ENCODE data around the gene WTAP. TPM values are rescaled to one million over a fixed set of nuclear protein-coding genes. Genes with fewer than 3 reads are reported as not detected.
A peak's percentile ranks its signal among the peaks of the same experiment; 100 is the strongest.
"Not testable (repeated sequence)": the region's sequence is repeated elsewhere in the genome, so short reads cannot be mapped to it uniquely, and the experiment has no call there.

WTAP gene
- total and polyA plus RNA-seq, 10 donors: 71.6 to 149 (median 109) TPM

GRCh38 chr6:159700970-159701369 is 26.3 kb upstream of the WTAP start:
- no peak for TF ChIP-seq POLR2AphosphoS5 (IDR thresholded peaks at IDR 0.05)
- TF ChIP-seq POLR2A (IDR thresholded peaks at IDR 0.05): no peak
- no peak for TF ChIP-seq CTCF (IDR thresholded peaks at IDR 0.05 in 8 of 11, conservative IDR thresholded peaks at IDR 0.05 in 3 of 11)
- H3K27me3 ChIP-seq (replicated peaks in 1 of 7): no peaks in the 10 kb centered on the region
- no peaks in the 10 kb centered on the region for H3K36me3 ChIP-seq
- no peak for DNase-seq
- H3K27ac ChIP-seq: peak overlapping the region in 4 of 8 donors; percentile 20 to 66 (median 34)
- WGBS, 5 donors: 45 to 57% (median 48%) methylated on average over 1 of the region's 1 CpG
- H3K9me3 ChIP-seq: peaks cover 0 to 6% (median 0%) of the 10 kb centered on the region in 8 donors
- peaks cover 0 to 21% (median 11%) of the 10 kb centered on the region in 6 donors for H3K4me1 ChIP-seq
- intact Hi-C loops (cut with DNase I; ENCODE audit: low total_unique reads): no loop called here
- H3K4me3 ChIP-seq: no peak overlapping the region

GRCh38 chr6:159701413-159701999 is 25.8 kb upstream of the WTAP start:
- Histone ChIP-seq H3K27me3 (replicated peaks in 1 of 7) (no peaks in the 10 kb centered on the region), H3K4me1 (peaks cover 0 to 21% (median 11%) of the 10 kb centered on the region in 6 donors), H3K27ac (peak overlapping the region in 5 of 8 donors; percentile 16 to 66 (median 25)), H3K36me3 (no peaks in the 10 kb centered on the region), H3K9me3 (peaks cover 0 to 6% (median 0%) of the 10 kb centered on the region in 8 donors), H3K4me3 (no peak overlapping the region)
- 77 to 85% (median 82%) methylated on average over 7 of the region's 7 CpGs for WGBS, 5 donors
- no peak for TF ChIP-seq POLR2AphosphoS5 (IDR thresholded peaks at IDR 0.05)
- no peak for TF ChIP-seq CTCF (IDR thresholded peaks at IDR 0.05 in 8 of 11, conservative IDR thresholded peaks at IDR 0.05 in 3 of 11)
- no peak for TF ChIP-seq POLR2A (IDR thresholded peaks at IDR 0.05)
- DNase-seq: no peak
- intact Hi-C loops (cut with DNase I; ENCODE audit: low total_unique reads): no loop called here

GRCh38 chr6:159710603-159711002 is 16.7 kb upstream of the WTAP start:
- H3K27ac ChIP-seq; intact Hi-C loops (cut with DNase I; ENCODE audit: low total_unique reads); H3K9me3 ChIP-seq; DNase-seq; H3K27me3 ChIP-seq (replicated peaks in 1 of 7); H3K4me3 ChIP-seq; H3K36me3 ChIP-seq: not testable (repeated sequence)
- WGBS, 5 donors: 75 to 90% (median 83%) methylated on average over 4 of the region's 4 CpGs
- H3K4me1 ChIP-seq: peaks cover 0 to 15% (median 4%) of the 10 kb centered on the region in 6 donors

- 86 to 91% (median 87%) methylated on average over 3 of the region's 3 CpGs for WGBS, 5 donors
- H3K27ac ChIP-seq; intact Hi-C loops (cut with DNase I; ENCODE audit: low total_unique reads); H3K9me3 ChIP-seq; H3K27me3 ChIP-seq (replicated peaks in 1 of 7); DNase-seq; H3K36me3 ChIP-seq; H3K4me3 ChIP-seq: not testable (repeated sequence)
- peaks cover 4 to 33% (median 19%) of the 10 kb centered on the region in 6 donors for H3K4me1 ChIP-seq
Measured at GRCh38 chr6:159712389-159712788, 14.9 kb upstream of the WTAP start.

- no peaks in the 10 kb centered on the region for H3K36me3 ChIP-seq
- TF ChIP-seq POLR2AphosphoS5 (IDR thresholded peaks at IDR 0.05) (no peak), POLR2A (IDR thresholded peaks at IDR 0.05) (no peak), CTCF (IDR thresholded peaks at IDR 0.05 in 8 of 11, conservative IDR thresholded peaks at IDR 0.05 in 3 of 11) (no peak)
- no peaks in the 10 kb centered on the region for H3K27me3 ChIP-seq (replicated peaks in 1 of 7)
- H3K4me1 ChIP-seq: peaks cover 4 to 35% (median 19%) of the 10 kb centered on the region in 6 donors
- no peak for DNase-seq
- peak overlapping the region in 3 of 8 donors; percentile 75 to 88 (median 79) for H3K27ac ChIP-seq
- peak overlapping the region in 1 of 8 donors; percentile 18 for H3K4me3 ChIP-seq
- intact Hi-C loops (cut with DNase I; ENCODE audit: low total_unique reads): no loop called here
- H3K9me3 ChIP-seq: no peaks in the 10 kb centered on the region
- WGBS, 5 donors: 93 to 96% (median 95%) methylated on average over 7 of the region's 7 CpGs
Measured at GRCh38 chr6:159713984-159714383, 13.3 kb upstream of the WTAP start.

All from spleen (tissue), 11 donors.